HEK293 (cell line): Measurements from ENCODE around the gene DOCK3.

ENCODE experiments used
- CTCF ChIA-PET: fragments of 350-600 bp; formaldehyde crosslinking; extraction: SDS; loops from one replicate; lab custom pipeline; 2021; ENCODE audit warnings: antibody characterized with exemption; lab: Yijun Ruan, JAX
- POLR2A ChIA-PET: fragments of 300-600 bp; formaldehyde crosslinking; extraction: SDS; loops from one replicate; lab custom pipeline; 2020; ENCODE audit warnings: antibody characterized with exemption, inconsistent platforms; lab: Yijun Ruan, JAX
- H3K27ac ChIP-seq: fragments of 200-500 bp; sonication (Bioruptor generic); 2 replicates; pipeline ENCODE4 v1.5.1; 2014; ENCODE audit warnings: low read depth, low read length, control low read depth, inconsistent platforms; ENCODE audit errors: extremely low read depth
- H3K36me3 ChIP-seq, 2 experiments: fragments of 200-500 bp in 1 of 2; sonication (Bioruptor generic) in 1 of 2; 1 replicate in 1 of 2; 2 replicates in 1 of 2; pipeline ENCODE4 v1.5.1; 2014 to 2017; ENCODE audit warnings: inconsistent platforms in 2 of 2, low read length in 2 of 2; ENCODE audit not compliant: control insufficient read depth in 2 of 2, insufficient read depth in 1 of 2
- H3K4me1 ChIP-seq: fragments of 200-500 bp; sonication (Bioruptor generic); 2 replicates; pipeline ENCODE4 v1.5.1; 2014; ENCODE audit warnings: mild to moderate bottlenecking, low read length, inconsistent platforms; ENCODE audit not compliant: control insufficient read depth, insufficient read depth
- H3K4me3 ChIP-seq: 2 replicates; pipeline ENCODE4 v1.5.1; 2011; ENCODE audit warnings: low read depth, mild to moderate bottlenecking, control low read depth, low read length, moderate library complexity
- H3K9me3 ChIP-seq: fragments of 200-500 bp; sonication (Bioruptor generic); 2 replicates; pipeline ENCODE4 v1.5.1; 2014; ENCODE audit warnings: low read depth, low read length, inconsistent platforms; ENCODE audit not compliant: control insufficient read depth, insufficient read depth
- CTCF ChIP-seq: fragments of 450-650 bp; formaldehyde crosslinking; IDR thresholded peaks from 2 replicates; pipeline ENCODE4 v1.5.1; 2016; ENCODE audit warnings: missing biosample characterization, missing genetic modification characterization
- GLI2 ChIP-seq: fragments of 450-650 bp; formaldehyde crosslinking; IDR thresholded peaks from 2 replicates; pipeline ENCODE4; 2017; ENCODE audit warnings: missing biosample characterization, missing genetic modification characterization, low read depth, borderline replicate concordance
- HOXD13 ChIP-seq: sonication (generic); formaldehyde crosslinking; IDR thresholded peaks from 2 replicates; pipeline ENCODE4 v1.8.0; 2022; ENCODE audit warnings: missing genetic modification reagents, borderline replicate concordance
- MYNN ChIP-seq: fragments of 450-650 bp; formaldehyde crosslinking; IDR thresholded peaks from 2 replicates; pipeline ENCODE4 v1.5.1; 2016; ENCODE audit warnings: missing biosample characterization, missing genetic modification characterization, borderline replicate concordance
- PATZ1 ChIP-seq: fragments of 450-650 bp; formaldehyde crosslinking; IDR thresholded peaks from 2 replicates; pipeline ENCODE4 v1.5.1; 2016; ENCODE audit warnings: missing biosample characterization, missing genetic modification characterization
- SALL2 ChIP-seq: fragments of 450-650 bp; formaldehyde crosslinking; IDR thresholded peaks from 2 replicates; pipeline ENCODE4 v1.5.0; 2017; ENCODE audit warnings: missing biosample characterization, mild to moderate bottlenecking, missing genetic modification characterization, borderline replicate concordance
- SP7 ChIP-seq: fragments of 450-650 bp; formaldehyde crosslinking; IDR thresholded peaks from 2 replicates; pipeline ENCODE4 v1.5.1; 2016; ENCODE audit warnings: missing biosample characterization, missing genetic modification characterization
- YY1 ChIP-seq: fragments of 450-650 bp; formaldehyde crosslinking; IDR thresholded peaks from 2 replicates; pipeline ENCODE4 v1.5.1; 2018; ENCODE audit warnings: missing biosample characterization, missing genetic modification characterization
- ZBTB48 ChIP-seq: fragments of 450-650 bp; formaldehyde crosslinking; IDR thresholded peaks from 2 replicates; pipeline ENCODE4 v1.5.1; 2016; ENCODE audit warnings: missing biosample characterization, missing genetic modification characterization
- ZBTB8A ChIP-seq: fragments of 450-650 bp; formaldehyde crosslinking; IDR thresholded peaks from 2 replicates; pipeline ENCODE4 v1.5.1; 2016; ENCODE audit warnings: missing biosample characterization, missing genetic modification characterization
- ZNF10 ChIP-seq: fragments of 450-650 bp; formaldehyde crosslinking; IDR thresholded peaks from 2 replicates; pipeline ENCODE4 v1.5.1; 2017; ENCODE audit warnings: missing biosample characterization, missing genetic modification characterization
- ZNF114 ChIP-seq: fragments of 450-650 bp; formaldehyde crosslinking; IDR thresholded peaks from 2 replicates; pipeline ENCODE4 v1.5.0; 2017; ENCODE audit warnings: missing biosample characterization, missing genetic modification characterization
- ZNF146 ChIP-seq: fragments of 450-650 bp; formaldehyde crosslinking; IDR thresholded peaks from 2 replicates; pipeline ENCODE4 v1.5.1; 2016; ENCODE audit warnings: missing biosample characterization, missing genetic modification characterization
- ZNF175 ChIP-seq: fragments of 450-650 bp; formaldehyde crosslinking; IDR thresholded peaks from 2 replicates; pipeline ENCODE4 v1.5.1; 2016; ENCODE audit warnings: missing biosample characterization, missing genetic modification characterization
- ZNF2 ChIP-seq: fragments of 450-650 bp; formaldehyde crosslinking; IDR thresholded peaks from 2 replicates; pipeline ENCODE4 v1.5.1; 2016; ENCODE audit warnings: missing biosample characterization, missing genetic modification characterization
- ZNF211 ChIP-seq: fragments of 450-650 bp; formaldehyde crosslinking; IDR thresholded peaks from 2 replicates; pipeline ENCODE4 v1.5.1; 2016; ENCODE audit warnings: low read depth, missing biosample characterization, missing genetic modification characterization
- ZNF221 ChIP-seq: fragments of 450-650 bp; formaldehyde crosslinking; IDR thresholded peaks from 2 replicates; pipeline ENCODE4 v1.5.1; 2017; ENCODE audit warnings: missing biosample characterization, missing genetic modification characterization, borderline replicate concordance
- ZNF311 ChIP-seq: fragments of 450-650 bp; formaldehyde crosslinking; IDR thresholded peaks from 2 replicates; pipeline ENCODE4 v1.5.1; 2017; ENCODE audit warnings: missing biosample characterization, missing genetic modification characterization, borderline replicate concordance
- ZNF350 ChIP-seq: fragments of 450-650 bp; formaldehyde crosslinking; IDR thresholded peaks from 2 replicates; pipeline ENCODE4 v1.5.0; 2017; ENCODE audit warnings: missing biosample characterization, mild to moderate bottlenecking, missing genetic modification characterization
- ZNF404 ChIP-seq: fragments of 450-650 bp; formaldehyde crosslinking; IDR thresholded peaks from 2 replicates; pipeline ENCODE4 v1.5.1; 2017; ENCODE audit warnings: missing biosample characterization, missing genetic modification characterization
- ZNF423 ChIP-seq: fragments of 450-650 bp; formaldehyde crosslinking; IDR thresholded peaks from 2 replicates; pipeline ENCODE4 v1.5.1; 2016; ENCODE audit warnings: missing biosample characterization, missing genetic modification characterization
- ZNF426 ChIP-seq: fragments of 450-650 bp; formaldehyde crosslinking; IDR thresholded peaks from 2 replicates; pipeline ENCODE4 v1.5.1; 2017; ENCODE audit warnings: missing biosample characterization, missing genetic modification characterization, mild to moderate bottlenecking, inconsistent platforms, moderate library complexity
- ZNF549 ChIP-seq: fragments of 450-650 bp; IDR thresholded peaks from 2 replicates; pipeline ENCODE4 v1.5.1; 2018; ENCODE audit warnings: missing biosample characterization, missing genetic modification characterization, mild to moderate bottlenecking, inconsistent platforms, moderate library complexity
- ZNF555 ChIP-seq: fragments of 450-650 bp; formaldehyde crosslinking; conservative IDR thresholded peaks from 2 replicates; pipeline ENCODE4 v1.5.1; 2017; ENCODE audit warnings: missing biosample characterization, mild to moderate bottlenecking, missing genetic modification characterization, inconsistent platforms
- ZNF558 ChIP-seq: fragments of 450-650 bp; formaldehyde crosslinking; IDR thresholded peaks from 2 replicates; pipeline ENCODE4 v1.5.1; 2016; ENCODE audit warnings: missing biosample characterization, missing genetic modification characterization
- ZNF580 ChIP-seq: fragments of 450-650 bp; formaldehyde crosslinking; IDR thresholded peaks from 2 replicates; pipeline ENCODE4 v1.5.1; 2016; ENCODE audit warnings: missing biosample characterization, missing genetic modification characterization
- ZNF629 ChIP-seq: fragments of 450-650 bp; formaldehyde crosslinking; IDR thresholded peaks from 2 replicates; pipeline ENCODE4 v1.5.1; 2017; ENCODE audit warnings: missing biosample characterization, missing genetic modification characterization
- ZNF692 ChIP-seq: fragments of 450-650 bp; formaldehyde crosslinking; IDR thresholded peaks from 2 replicates; pipeline ENCODE4 v1.5.1; 2016; ENCODE audit warnings: missing biosample characterization, missing genetic modification characterization
- ZNF704 ChIP-seq: fragments of 450-650 bp; formaldehyde crosslinking; IDR thresholded peaks from 2 replicates; pipeline ENCODE4 v1.5.1; 2016; ENCODE audit warnings: missing biosample characterization, missing genetic modification characterization
- ZNF707 ChIP-seq: fragments of 450-650 bp; formaldehyde crosslinking; IDR thresholded peaks from 2 replicates; pipeline ENCODE4 v1.5.1; 2016; ENCODE audit warnings: missing biosample characterization, missing genetic modification characterization
- ZNF747 ChIP-seq: fragments of 450-650 bp; formaldehyde crosslinking; IDR thresholded peaks from 2 replicates; pipeline ENCODE4 v1.5.1; 2016; ENCODE audit warnings: missing biosample characterization, missing genetic modification characterization

The DOCK3 gene

GRCh38 chr3:51374456-51374855 is 699.7 kb downstream of the DOCK3 start:
- TF ChIP-seq ZNF311 (no peak), ZBTB8A (tag by site-specific recombination) (no peak), ZNF549 (no peak), ZNF426 (tag by site-specific recombination) (no peak), MYNN (tag by site-specific recombination) (no peak), ZNF221 (tag by site-specific recombination) (no peak), ZNF10 (tag by site-specific recombination) (no peak), ZNF704 (no peak), SP7 (tag by site-specific recombination) (no peak), ZNF580 (no peak), ZNF2 (tag by site-specific recombination) (no peak), ZNF175 (tag by site-specific recombination) (no peak), ZNF404 (tag by site-specific recombination) (no peak), PATZ1 (tag by site-specific recombination) (no peak), ZNF558 (tag by site-specific recombination) (no peak), ZNF692 (tag by site-specific recombination) (no peak), YY1 (tag by site-specific recombination) (no peak), SALL2 (no peak), CTCF (tag by site-specific recombination) (no peak)
- Histone ChIP-seq H3K4me1 (no peaks in the 10 kb centered on the region), H3K36me3 (peaks cover 0 to 46% of the 10 kb centered on the region in 2 experiments; a peak in 1 of 3 replicates), H3K4me3 (no peak overlapping the region), H3K9me3 (no peaks in the 10 kb centered on the region), H3K27ac (no peak overlapping the region)
- POLR2A ChIA-PET: no interaction called here
- CTCF ChIA-PET: interaction anchor here (0.8 kb wide), 1 partner anchor 106 kb away, joined by 3 read pairs; no protein-coding TSS in a partner anchor

- no peak overlapping the region for H3K4me3 ChIP-seq
- H3K36me3 ChIP-seq: peaks cover 0 to 47% of the 10 kb centered on the region in 2 experiments; a peak in 1 of 3 replicates
- CTCF ChIA-PET: interaction anchor here (0.6 to 0.8 kb wide), 2 partner anchors 107 to 761 kb away, joined by 3 read pairs; no protein-coding TSS in a partner anchor
- POLR2A ChIA-PET: interaction anchor here (0.6 kb wide), 1 partner anchor 592 kb away, joined by 3 read pairs; the partner anchor contains the start of gene PCBP4
- TF ChIP-seq HOXD13 (CRISPR knock-in tag) (no peak), ZNF423 (tag by site-specific recombination) (no peak), ZNF707 (tag by site-specific recombination) (no peak), ZNF211 (tag by site-specific recombination) (no peak), ZNF629 (tag by site-specific recombination) (no peak), ZNF747 (no peak), ZNF146 (tag by site-specific recombination) (no peak), ZNF350 (tag by site-specific recombination) (no peak), GLI2 (tag by site-specific recombination) (no peak), ZNF114 (no peak), ZBTB48 (tag by site-specific recombination) (no peak), ZNF555 (tag by site-specific recombination) (no peak)
- no peaks in the 10 kb centered on the region for H3K4me1 ChIP-seq
- H3K27ac ChIP-seq: no peak overlapping the region
- no peaks in the 10 kb centered on the region for H3K9me3 ChIP-seq
These were observed 700.4 kb downstream of the DOCK3 start for GRCh38 chr3:51375136-51375535.
